HFFc6 (cell line): ENCODE measurements around the gene MAPK11. TPM values are rescaled to one million over a fixed set of nuclear protein-coding genes. Genes with fewer than 3 reads are reported as not detected.

ENCODE experiments used
- DNase-seq: peaks from one replicate; pipeline ENCODE4 v3.0.0-alpha.2; 2018
- H3K27ac Mint-ChIP-seq: 2 replicates; pipeline ENCODE4 v1.8.0; 2020; ENCODE audit warnings: mild to moderate bottlenecking, mixed read lengths
- H3K27me3 Mint-ChIP-seq: 2 replicates; pipeline ENCODE4 v1.8.0; 2021; ENCODE audit warnings: mild to moderate bottlenecking, moderate library complexity, mixed read lengths; ENCODE audit not compliant: insufficient read depth
- H3K36me3 Mint-ChIP-seq: 2 replicates; pipeline ENCODE4 v1.8.0; 2021; ENCODE audit warnings: low read depth, mixed read lengths
- H3K4me1 Mint-ChIP-seq: 2 replicates; pipeline ENCODE4 v1.8.0; 2020; ENCODE audit warnings: low read depth, mixed read lengths
- H3K4me3 Mint-ChIP-seq: 2 replicates; pipeline ENCODE4 v1.8.0; 2020; ENCODE audit warnings: mild to moderate bottlenecking, moderate library complexity, mixed read lengths
- H3K9me3 Mint-ChIP-seq: 2 replicates; pipeline ENCODE4 v1.8.0; 2020; ENCODE audit warnings: mild to moderate bottlenecking, mixed read lengths
- CTCF ChIP-seq: fragments of 200-600 bp; sonication (generic); IDR thresholded peaks from 2 replicates; pipeline ENCODE4 v1.5.0; 2021; ENCODE audit warnings: antibody characterized with exemption, mild to moderate bottlenecking
- total RNA-seq, 6 experiments: library from RNA; stranded (reverse); fragmentation: NEBNext Ultra II Directional; extraction: Animal tissue kit (Norgen Biotek cat#: 25700); gene quantifications; 2 replicates in 1 of 6; 3 replicates in 5 of 6; pipeline ENCODE4 v1.2.3, GENCODE V29; 2021

MAPK11 gene
- total RNA-seq, 6 experiments from 2014 or later = 6.0 to 10.2 (median 7.8) TPM

- Mint-ChIP-seq H3K27ac (no peak overlapping the region), H3K4me3 (no peak overlapping the region), H3K9me3 (no peaks in the 10 kb centered on the region), H3K4me1 (peaks cover 1% of the 10 kb centered on the region; the same call in 1 of the 2 replicates), H3K27me3 (peaks cover 8% of the 10 kb centered on the region), H3K36me3 (peaks cover under 1% of the 10 kb centered on the region; the same call in 1 of the 2 replicates)
- DNase-seq = no peak
- TF ChIP-seq CTCF = no peak
Observed at GRCh38 chr22:50268655-50269113, 1.5 kb downstream of the MAPK11 start.

- TF ChIP-seq CTCF = peak; percentile 35; the same call in 1 of the 2 replicates
- Mint-ChIP-seq H3K36me3 (no peaks in the 10 kb centered on the region), H3K27ac (no peak overlapping the region), H3K4me1 (peaks cover under 1% of the 10 kb centered on the region; the same call in 1 of the 2 replicates), H3K4me3 (no peak overlapping the region), H3K27me3 (peaks cover 8% of the 10 kb centered on the region), H3K9me3 (no peaks in the 10 kb centered on the region)
- peak; percentile 41 for DNase-seq
Observed at GRCh38 chr22:50267591-50268390, 2.4 kb downstream of the MAPK11 start.

- no peak for TF ChIP-seq CTCF
- Mint-ChIP-seq H3K4me3 (no peak overlapping the region), H3K27ac (no peak overlapping the region), H3K4me1 (peaks cover 8% of the 10 kb centered on the region), H3K27me3 (peaks cover 8% of the 10 kb centered on the region), H3K36me3 (no peaks in the 10 kb centered on the region), H3K9me3 (no peaks in the 10 kb centered on the region)
- no peak for DNase-seq
Observed at GRCh38 chr22:50266994-50267393, 3.2 kb downstream of the MAPK11 start.

GRCh38 chr22:50264946-50265669 lies 5.1 kb downstream of the MAPK11 start:
- DNase-seq = no peak
- Mint-ChIP-seq H3K9me3 (no peaks in the 10 kb centered on the region), H3K27ac (no peak overlapping the region), H3K27me3 (peaks cover 4% of the 10 kb centered on the region), H3K36me3 (no peaks in the 10 kb centered on the region), H3K4me1 (peaks cover 8% of the 10 kb centered on the region), H3K4me3 (no peak overlapping the region)
- no peak for TF ChIP-seq CTCF

GRCh38 chr22:50264104-50264745 lies 6.0 kb downstream of the MAPK11 start:
- peaks cover 4% of the 10 kb centered on the region for H3K27me3 Mint-ChIP-seq

More at GRCh38 chr22:50264104-50264745, 6.0 kb downstream of the MAPK11 start:
- no peaks in the 10 kb centered on the region for H3K9me3 Mint-ChIP-seq
- peaks cover 8% of the 10 kb centered on the region for H3K4me1 Mint-ChIP-seq
- TF ChIP-seq CTCF = no peak
- H3K36me3 Mint-ChIP-seq = no peaks in the 10 kb centered on the region
- no peak overlapping the region for H3K4me3 Mint-ChIP-seq
- H3K27ac Mint-ChIP-seq = no peak overlapping the region
- DNase-seq = no peak
